CD4-positive, alpha-beta T cell (primary cell): ENCODE data around the gene SPATA31C2. TPM values are rescaled to one million over a fixed set of nuclear protein-coding genes. Genes with fewer than 3 reads are reported as not detected.

Experiments used
- ATAC-seq: fragments of 200-7000 bp; cut with Tn5 transposase; one replicate; pipeline ENCODE4 v1.10.0; 2022; ENCODE audit warnings: mild to moderate bottlenecking; ENCODE audit not compliant: poor library complexity
- CTCF ChIA-PET: fragments of 350-600 bp; sonication (Branson Sonifier 250); formaldehyde crosslinking; loops from one replicate; lab custom pipeline; 2021; ENCODE audit warnings: antibody characterized with exemption, inconsistent platforms; lab: Charles Lee
- POLR2A ChIA-PET: fragments of 350-600 bp; sonication (Branson Sonifier 250); formaldehyde crosslinking; loops from one replicate; lab custom pipeline; 2021; ENCODE audit warnings: antibody characterized with exemption, inconsistent platforms; lab: Charles Lee
- DNase-seq, 14 experiments: peaks; one replicate each; pipeline ENCODE4 v3.0.0-alpha.2; 2013 to 2020; ENCODE audit warnings: mixed read lengths in 2 of 14
- H3K27ac ChIP-seq, 2 donors: one replicate each; pipeline versions ENCODE4 v1.5.1 to v1.7.0; 2013; ENCODE audit warnings: low read length in 2 of 2, low read depth in 1 of 2, mild to moderate bottlenecking in 1 of 2
- H3K27me3 ChIP-seq, 2 experiments: 1 replicate in 1 of 2; 2 replicates in 1 of 2; pipeline versions ENCODE4 v1.6.1 to v1.7.0; 2013; ENCODE audit warnings: low read length in 2 of 2, control low read depth in 1 of 2, mild to moderate bottlenecking in 1 of 2, moderate library complexity in 1 of 2; ENCODE audit not compliant: insufficient read depth in 2 of 2, control insufficient read depth in 1 of 2
- H3K36me3 ChIP-seq: one replicate; pipeline ENCODE4 v1.6.1; 2013; ENCODE audit warnings: low read length, control low read depth; ENCODE audit not compliant: insufficient read depth
- H3K4me1 ChIP-seq: one replicate; pipeline ENCODE4 v1.6.1; 2013; ENCODE audit warnings: low read length, control low read depth; ENCODE audit not compliant: insufficient read depth
- H3K4me3 ChIP-seq: one replicate; pipeline ENCODE4 v1.5.1; 2013; ENCODE audit warnings: mild to moderate bottlenecking, low read length, moderate library complexity
- H3K9me3 ChIP-seq, 2 experiments: 1 replicate in 1 of 2; 2 replicates in 1 of 2; pipeline versions ENCODE4 v1.6.1 to v1.7.0; 2013; ENCODE audit warnings: low read length in 2 of 2, mild to moderate bottlenecking in 2 of 2, control low read depth in 1 of 2, moderate library complexity in 1 of 2; ENCODE audit not compliant: control insufficient read depth in 1 of 2, insufficient read depth in 1 of 2
- H3K27ac Mint-ChIP-seq: one replicate; pipeline ENCODE4 v1.8.0; 2020; ENCODE audit warnings: mixed read lengths
- H3K27me3 Mint-ChIP-seq: one replicate; pipeline ENCODE4 v1.8.0; 2021; ENCODE audit warnings: mixed read lengths
- H3K36me3 Mint-ChIP-seq: one replicate; pipeline ENCODE4 v1.8.0; 2021; ENCODE audit warnings: low read depth, mixed read lengths
- H3K4me1 Mint-ChIP-seq: one replicate; pipeline ENCODE4 v1.8.0; 2021; ENCODE audit warnings: low read depth, mixed read lengths
- H3K4me3 Mint-ChIP-seq: one replicate; pipeline ENCODE4 v1.8.0; 2020; ENCODE audit warnings: mild to moderate bottlenecking, mixed read lengths
- H3K9me3 Mint-ChIP-seq: one replicate; pipeline ENCODE4 v1.8.0; 2020; ENCODE audit warnings: mixed read lengths
- CTCF ChIP-seq: fragments of 200-600 bp; IDR thresholded peaks from one replicate; pipeline ENCODE4 v1.8.0; 2022; ENCODE audit warnings: antibody characterized with exemption, mild to moderate bottlenecking
- intact Hi-C, 2 experiments: fragments of 100-400 bp; cut with DNase I in 1 of 2; cut with micrococcal nuclease in 1 of 2; formaldehyde crosslinking; loops; one replicate each; pipeline versions ENCODE4 v1.15.1 to v1.9.0; 2023 to 2025; cut with DNase I, micrococcal nuclease
- total RNA-seq, 174 experiments: library from RNA in 2 of 174; stranded (reverse) in 2 of 174; gene quantifications; one replicate each; pipeline ENCODE4 v1.2.3 and lab custom pipeline; 2021 to 2026

The SPATA31C2 gene
- total RNA-seq, 2 experiments from 2014 or later, result not detected

GRCh38 chr9:88084357-88085183 lies 53.7 kb downstream of the SPATA31C2 start:
- no peak for TF ChIP-seq CTCF
- Mint-ChIP-seq H3K9me3 (no peaks in the 10 kb centered on the region), H3K27me3 (no peaks in the 10 kb centered on the region), H3K27ac (no peak overlapping the region), H3K4me1 (no peaks in the 10 kb centered on the region), H3K36me3 (no peaks in the 10 kb centered on the region), H3K4me3 (no peak overlapping the region)
- POLR2A ChIA-PET, result no interaction called here
- no peaks in the 10 kb centered on the region for H3K27me3 ChIP-seq
- H3K9me3 ChIP-seq, result peaks cover 0 to 10% of the 10 kb centered on the region in 2 experiments
- H3K36me3 ChIP-seq, result no peaks in the 10 kb centered on the region
- DNase-seq (no peak), ATAC-seq (no peak)
- no peak overlapping the region for H3K27ac ChIP-seq
- H3K4me3 ChIP-seq, result no peak overlapping the region
- intact Hi-C loops, result no loop called here
- H3K4me1 ChIP-seq, result no peaks in the 10 kb centered on the region
- CTCF ChIA-PET, result no interaction called here

Other genes with a start within 250 kb of the SPATA31C2 start
- not detected for gene SPATA31C1, start 220.5 kb downstream of the SPATA31C2 start, total RNA-seq
- 1 to 10 TPM; 6.2 to 7.8 TPM for gene CDK20, start 163.9 kb downstream of the SPATA31C2 start, total RNA-seq
- 10 to 100 TPM; 27.7 to 30.3 TPM for gene SPIN1, start 250.0 kb upstream of the SPATA31C2 start, total RNA-seq